Psoas muscle (tissue), 8 donors: ENCODE measurements around the gene MCTS1. TPM values are rescaled to one million over a fixed set of nuclear protein-coding genes. Genes with fewer than 3 reads are reported as not detected.
"Not testable (repeated sequence)": the region's sequence is repeated elsewhere in the genome, so short reads cannot be mapped to it uniquely, and the experiment has no call there.

Experiments used
- ATAC-seq, 4 donors: fragments of 200-7000 bp; cut with Tn5 transposase; one replicate each; pipeline ENCODE4 v1.9.1; 2020; ENCODE audit warnings: moderate library complexity in 3 of 4, mild to moderate bottlenecking in 2 of 4
- DNase-seq, 2 donors: peaks; one replicate each; pipeline ENCODE4 v3.0.0-alpha.2; 2020
- H3K27ac ChIP-seq: fragments of 200-600 bp; one replicate; pipeline ENCODE4 v1.8.0; 2022
- H3K27me3 ChIP-seq, 3 donors: fragments of 200-600 bp in 1 of 3; one replicate each; pipeline versions ENCODE4 v1.6.1 to v1.8.0; 2013 to 2022; ENCODE audit warnings: low read length in 2 of 3, mild to moderate bottlenecking in 2 of 3, moderate library complexity in 1 of 3; ENCODE audit not compliant: insufficient read depth in 3 of 3
- H3K36me3 ChIP-seq, 2 donors: fragments of 200-600 bp in 1 of 2; one replicate each; pipeline versions ENCODE4 v1.6.1 to v1.8.0; 2013 to 2022; ENCODE audit warnings: low read depth in 1 of 2, mild to moderate bottlenecking in 1 of 2, moderate library complexity in 1 of 2; ENCODE audit not compliant: insufficient read depth in 1 of 2
- H3K4me1 ChIP-seq: fragments of 200-600 bp; one replicate; pipeline ENCODE4 v1.8.0; 2022
- H3K4me3 ChIP-seq: fragments of 200-600 bp; one replicate; pipeline ENCODE4 v1.8.0; 2022; ENCODE audit warnings: mild to moderate bottlenecking
- H3K9me3 ChIP-seq: fragments of 200-600 bp; one replicate; pipeline ENCODE4 v1.8.0; 2022
- WGBS, 3 donors: extraction: QIAGEN DNeasy Blood & Tissue Kit; methylation state at CpG; one replicate each; pipeline versions ENCODE4 v1.1.6 to v1.1.7; 2013; 5-methylcytosine and 5-hydroxymethylcytosine counted together
- intact Hi-C, 2 donors: fragments of 100-400 bp; cut with DNase I; formaldehyde crosslinking; loops; one replicate each; pipeline versions ENCODE4 v1.11.0 to v1.14.2; 2022
- polyA plus RNA-seq, 3 donors: library from polyadenylated mRNA; stranded (reverse); fragments of 200-250 nt; gene quantifications; one replicate each; pipeline ENCODE4 v1.2.3, GENCODE V29; 2013
- total RNA-seq, 4 donors: library from RNA; stranded (reverse); fragmentation: NEBNext Ultra II Directional in 2 of 4; extraction: Animal tissue kit (Norgen Biotek cat#: 25700) in 2 of 4; gene quantifications; one replicate each; pipeline versions ENCODE4 v1.2.1 to v1.2.4, GENCODE V29; 2021 to 2023
- TF ChIP-seq, protein P1 (sequence below): fragments of 200-600 bp; IDR thresholded peaks from one replicate; pipeline ENCODE4 v1.8.0; 2022; ENCODE audit warnings: antibody characterized with exemption
- donor health status: healthy with polysubstance abuse.
- donor health status: DM: no; HTN: no; CAD: no; lungs with moderate emphysema.
- donor health status: Bipolar disorder and iron deficiency.
- donor health status: healthy.
- donor health status: DM: yes; HTN: yes; CAD: no.
- donor health status: DM: no; HTN: no; CAD: no.
- donor health status: DM: no; HTN: no; CAD: no.
- donor health status: DM: yes; HTN: yes; CAD: no.

MCTS1 gene
- total and polyA plus RNA-seq, 7 donors, result 23.0 to 54.3 (median 28.8) TPM

DNA sequence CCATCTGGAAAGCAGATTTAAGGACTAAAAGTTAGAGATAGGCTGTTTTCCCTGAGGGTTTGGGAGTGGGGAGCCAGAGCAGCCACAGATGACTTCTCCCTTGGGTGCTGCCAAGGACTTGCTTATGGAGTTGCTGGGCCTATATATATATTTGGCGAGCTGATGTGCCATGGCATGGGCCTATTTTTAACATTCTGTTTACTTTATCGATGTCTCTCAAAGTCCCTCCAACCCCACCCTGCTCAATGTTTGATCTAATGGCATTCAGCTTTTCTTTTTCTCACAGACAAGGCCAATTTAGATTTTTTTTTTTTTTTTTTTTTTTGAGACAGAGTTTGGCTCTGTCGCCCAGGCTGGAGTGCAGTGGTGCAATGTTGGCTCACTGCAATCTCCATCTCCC lies 37.1 kb upstream of the MCTS1 start:
- intact Hi-C loops, result no loop called here
- no peak overlapping the region for H3K27ac ChIP-seq
- ATAC-seq (no peak), DNase-seq (no peak)
- TF ChIP-seq, protein P1, sequence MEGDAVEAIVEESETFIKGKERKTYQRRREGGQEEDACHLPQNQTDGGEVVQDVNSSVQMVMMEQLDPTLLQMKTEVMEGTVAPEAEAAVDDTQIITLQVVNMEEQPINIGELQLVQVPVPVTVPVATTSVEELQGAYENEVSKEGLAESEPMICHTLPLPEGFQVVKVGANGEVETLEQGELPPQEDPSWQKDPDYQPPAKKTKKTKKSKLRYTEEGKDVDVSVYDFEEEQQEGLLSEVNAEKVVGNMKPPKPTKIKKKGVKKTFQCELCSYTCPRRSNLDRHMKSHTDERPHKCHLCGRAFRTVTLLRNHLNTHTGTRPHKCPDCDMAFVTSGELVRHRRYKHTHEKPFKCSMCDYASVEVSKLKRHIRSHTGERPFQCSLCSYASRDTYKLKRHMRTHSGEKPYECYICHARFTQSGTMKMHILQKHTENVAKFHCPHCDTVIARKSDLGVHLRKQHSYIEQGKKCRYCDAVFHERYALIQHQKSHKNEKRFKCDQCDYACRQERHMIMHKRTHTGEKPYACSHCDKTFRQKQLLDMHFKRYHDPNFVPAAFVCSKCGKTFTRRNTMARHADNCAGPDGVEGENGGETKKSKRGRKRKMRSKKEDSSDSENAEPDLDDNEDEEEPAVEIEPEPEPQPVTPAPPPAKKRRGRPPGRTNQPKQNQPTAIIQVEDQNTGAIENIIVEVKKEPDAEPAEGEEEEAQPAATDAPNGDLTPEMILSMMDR, result no peak
- WGBS, 3 donors, result 82 to 89% (median 83%) methylated on average over 2 to 3 of the region's 3 CpGs
- no peaks in the 10 kb centered on the region for H3K9me3 ChIP-seq
- no peak overlapping the region for H3K4me3 ChIP-seq
- no peaks in the 10 kb centered on the region for H3K36me3 ChIP-seq
- H3K4me1 ChIP-seq, result peaks cover 7% of the 10 kb centered on the region
- no peaks in the 10 kb centered on the region for H3K27me3 ChIP-seq

DNA sequence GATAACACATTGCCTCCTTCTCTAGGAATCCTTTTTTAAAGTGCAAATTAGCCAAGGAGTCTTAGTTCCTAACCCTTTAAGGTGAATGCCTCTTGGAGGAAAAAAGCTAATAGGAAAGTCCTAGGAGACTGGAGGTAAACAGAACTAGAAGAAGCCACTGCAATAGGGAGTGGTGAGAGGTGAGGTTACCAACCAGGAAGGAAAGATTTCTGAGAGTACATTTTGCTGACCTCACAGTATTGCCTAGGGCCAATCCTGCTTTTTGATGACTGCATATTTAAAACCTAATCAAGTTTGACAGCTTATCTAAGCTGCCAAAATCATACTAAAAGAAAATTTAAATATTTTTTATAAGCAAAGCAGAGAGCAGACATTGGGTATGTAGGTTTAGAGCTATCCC lies 35.9 kb upstream of the MCTS1 start:
- no peaks in the 10 kb centered on the region for H3K36me3 ChIP-seq
- no peak for ATAC-seq
- H3K4me1 ChIP-seq, result no peaks in the 10 kb centered on the region
- H3K27ac ChIP-seq, result no peak overlapping the region
- DNase-seq, result no peak
- intact Hi-C loops, result no loop called here
- H3K27me3 ChIP-seq, result no peaks in the 10 kb centered on the region
- H3K4me3 ChIP-seq, result no peak overlapping the region
- TF ChIP-seq, protein P1, result no peak
- H3K9me3 ChIP-seq, result no peaks in the 10 kb centered on the region

DNA sequence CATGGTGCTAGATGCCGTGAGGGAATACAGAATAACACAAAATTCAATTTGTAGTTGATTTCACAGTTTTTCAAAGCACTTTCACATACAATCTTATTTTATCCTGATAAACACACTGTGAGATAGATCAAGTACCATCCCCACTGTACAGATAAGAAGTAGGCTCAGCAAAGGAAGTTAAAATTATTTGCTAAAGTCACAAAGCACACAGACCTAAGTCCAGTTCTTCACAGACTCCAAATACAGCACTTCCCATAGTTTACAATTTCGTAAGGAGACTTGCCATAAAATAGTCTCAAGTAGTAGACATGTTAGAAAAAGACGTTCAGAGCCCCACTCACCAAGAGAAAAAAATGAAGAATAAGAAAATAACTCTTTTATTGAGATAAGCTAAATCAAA lies 35.3 kb upstream of the MCTS1 start:
- H3K27ac ChIP-seq, result no peak overlapping the region
- intact Hi-C loops, result no loop called here
- no peaks in the 10 kb centered on the region for H3K4me1 ChIP-seq
- H3K27me3 ChIP-seq, result no peaks in the 10 kb centered on the region
- DNase-seq (no peak), ATAC-seq (no peak)
- H3K4me3 ChIP-seq, result no peak overlapping the region
- WGBS, 3 donors, result 75 to 88% (median 81%) methylated on average over 3 of the region's 3 CpGs
- no peaks in the 10 kb centered on the region for H3K36me3 ChIP-seq
- TF ChIP-seq, protein P1, result no peak
- no peaks in the 10 kb centered on the region for H3K9me3 ChIP-seq

DNA sequence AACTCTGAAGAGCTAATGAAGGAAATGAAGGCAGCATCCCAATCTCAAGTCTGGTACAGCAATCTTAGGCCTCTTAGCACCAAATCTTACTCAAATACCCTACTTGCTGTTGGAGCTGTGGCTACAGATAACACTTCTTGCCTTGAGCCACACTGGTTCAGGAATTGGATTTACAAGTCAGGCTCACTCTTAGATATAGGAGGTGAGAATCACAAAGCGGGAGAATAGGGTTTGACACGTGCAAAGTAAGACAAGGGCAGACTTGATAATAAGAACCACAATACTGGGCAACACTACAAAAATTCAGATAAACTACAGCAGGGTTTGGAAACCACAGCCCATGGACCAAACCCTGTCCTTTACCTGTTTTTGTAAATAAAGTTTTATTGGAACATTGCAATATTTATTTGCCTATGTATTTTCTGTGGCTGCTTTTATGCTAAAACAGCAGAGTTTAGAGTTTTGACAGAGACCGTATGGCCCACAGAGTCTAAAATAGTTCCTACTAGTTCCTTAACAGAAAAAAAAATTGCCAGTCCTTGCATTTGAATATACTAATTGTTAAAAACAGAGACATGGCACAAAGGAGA lies 33.8 kb upstream of the MCTS1 start:
- H3K27me3 ChIP-seq, result no peaks in the 10 kb centered on the region
- TF ChIP-seq, protein P1, result no peak
- intact Hi-C loops, result no loop called here
- 60 to 94% (median 76%) methylated on average over 3 of the region's 3 CpGs for WGBS, 3 donors
- DNase-seq, result no peak
- no peaks in the 10 kb centered on the region for H3K9me3 ChIP-seq
- no peaks in the 10 kb centered on the region for H3K36me3 ChIP-seq
- no peaks in the 10 kb centered on the region for H3K4me1 ChIP-seq
- ATAC-seq, result no peak
- H3K4me3 ChIP-seq, result no peak overlapping the region
- H3K27ac ChIP-seq, result no peak overlapping the region

DNA sequence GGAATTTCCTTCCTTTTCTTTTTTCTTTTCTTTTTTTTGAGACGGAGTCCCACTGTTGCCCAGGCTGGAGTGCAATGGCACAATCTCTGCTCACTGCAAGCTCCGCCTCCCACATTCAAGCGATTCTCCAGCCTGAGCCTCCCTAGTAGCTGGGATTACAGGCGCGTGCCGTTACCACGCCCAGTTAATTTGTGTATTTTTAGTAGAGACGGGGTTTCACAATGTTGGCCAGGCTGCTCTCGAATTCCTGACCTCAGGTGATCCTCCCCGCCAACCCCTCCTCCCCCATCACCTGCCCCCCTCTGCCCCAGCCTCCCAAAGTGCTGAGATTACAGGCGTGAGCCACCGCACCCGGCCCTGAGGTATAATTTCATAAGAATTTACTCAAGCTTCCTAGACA lies 30.1 kb upstream of the MCTS1 start:
- H3K9me3 ChIP-seq, ATAC-seq, H3K36me3 ChIP-seq, H3K4me3 ChIP-seq, H3K4me1 ChIP-seq, H3K27me3 ChIP-seq, DNase-seq, intact Hi-C loops, H3K27ac ChIP-seq: not testable (repeated sequence)
- WGBS, 3 donors, result 73 to 87% (median 83%) methylated on average over 13 of the region's 13 CpGs
